ENCODE measurements around the gene CACNB2. TPM values are rescaled to one million over a fixed set of nuclear protein-coding genes. Genes with fewer than 3 reads are reported as not detected.

CACNB2 gene
- total RNA-seq, 1 donor from 2014 or later: 2.2 TPM

DNA sequence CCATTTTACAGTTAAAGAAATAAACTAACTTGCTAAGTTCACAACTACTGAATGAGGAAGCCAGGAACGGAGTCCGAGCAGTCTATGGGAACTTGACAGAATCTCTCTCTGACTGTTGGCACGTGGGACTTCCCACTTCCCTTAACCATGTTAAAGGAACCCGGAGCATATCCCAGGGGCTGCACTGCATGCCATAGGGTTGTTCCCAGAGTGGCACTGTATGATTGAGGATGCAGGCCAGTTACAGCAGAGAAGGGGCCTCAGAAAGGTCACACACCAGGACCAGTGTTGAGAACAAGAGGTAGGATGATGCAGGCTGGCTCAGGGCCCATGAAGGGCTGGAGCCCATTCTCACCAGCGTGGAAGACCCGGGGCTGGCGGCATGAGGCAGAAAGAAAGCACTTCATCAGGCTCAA, 309.4 kb downstream of the CACNB2 start:
- no peak for DNase-seq (ENCODE audit: low read depth, low spot score)
- TF ChIP-seq, protein P1, sequence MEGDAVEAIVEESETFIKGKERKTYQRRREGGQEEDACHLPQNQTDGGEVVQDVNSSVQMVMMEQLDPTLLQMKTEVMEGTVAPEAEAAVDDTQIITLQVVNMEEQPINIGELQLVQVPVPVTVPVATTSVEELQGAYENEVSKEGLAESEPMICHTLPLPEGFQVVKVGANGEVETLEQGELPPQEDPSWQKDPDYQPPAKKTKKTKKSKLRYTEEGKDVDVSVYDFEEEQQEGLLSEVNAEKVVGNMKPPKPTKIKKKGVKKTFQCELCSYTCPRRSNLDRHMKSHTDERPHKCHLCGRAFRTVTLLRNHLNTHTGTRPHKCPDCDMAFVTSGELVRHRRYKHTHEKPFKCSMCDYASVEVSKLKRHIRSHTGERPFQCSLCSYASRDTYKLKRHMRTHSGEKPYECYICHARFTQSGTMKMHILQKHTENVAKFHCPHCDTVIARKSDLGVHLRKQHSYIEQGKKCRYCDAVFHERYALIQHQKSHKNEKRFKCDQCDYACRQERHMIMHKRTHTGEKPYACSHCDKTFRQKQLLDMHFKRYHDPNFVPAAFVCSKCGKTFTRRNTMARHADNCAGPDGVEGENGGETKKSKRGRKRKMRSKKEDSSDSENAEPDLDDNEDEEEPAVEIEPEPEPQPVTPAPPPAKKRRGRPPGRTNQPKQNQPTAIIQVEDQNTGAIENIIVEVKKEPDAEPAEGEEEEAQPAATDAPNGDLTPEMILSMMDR (conservative IDR thresholded peaks at IDR 0.05): no peak
- peaks cover 3% of the 10 kb centered on the region for H3K9me3 Mint-ChIP-seq
- H3K27ac Mint-ChIP-seq (ENCODE audit: unreplicated experiment): no peak overlapping the region
- no peaks in the 10 kb centered on the region for H3K27me3 Mint-ChIP-seq (ENCODE audit: low read depth)
- no peak overlapping the region for H3K4me3 Mint-ChIP-seq
- H3K4me1 Mint-ChIP-seq: no peaks in the 10 kb centered on the region
- H3K36me3 Mint-ChIP-seq (ENCODE audit: low read depth): no peaks in the 10 kb centered on the region

GRCh38 chr10:18450298-18450697, 310.1 kb downstream of the CACNB2 start:
- H3K9me3 Mint-ChIP-seq: peaks cover 3% of the 10 kb centered on the region
- H3K4me1 Mint-ChIP-seq: no peaks in the 10 kb centered on the region
- DNase-seq (ENCODE audit: low read depth, low spot score): no peak
- H3K4me3 Mint-ChIP-seq: no peak overlapping the region
- TF ChIP-seq, protein P1 (conservative IDR thresholded peaks at IDR 0.05): no peak
- no peaks in the 10 kb centered on the region for H3K27me3 Mint-ChIP-seq (ENCODE audit: low read depth)
- no peak overlapping the region for H3K27ac Mint-ChIP-seq (ENCODE audit: unreplicated experiment)
- H3K36me3 Mint-ChIP-seq (ENCODE audit: low read depth): no peaks in the 10 kb centered on the region

- Mint-ChIP-seq H3K27me3 (ENCODE audit: low read depth) (no peaks in the 10 kb centered on the region), H3K27ac (ENCODE audit: unreplicated experiment) (no peak overlapping the region), H3K9me3 (no peaks in the 10 kb centered on the region), H3K36me3 (ENCODE audit: low read depth) (no peaks in the 10 kb centered on the region), H3K4me3 (no peak overlapping the region), H3K4me1 (no peaks in the 10 kb centered on the region)
- TF ChIP-seq, protein P1 (conservative IDR thresholded peaks at IDR 0.05): no peak
- no peak for DNase-seq (ENCODE audit: low read depth, low spot score)
Measured at GRCh38 chr10:18455086-18455884, 315.1 kb downstream of the CACNB2 start.

DNA sequence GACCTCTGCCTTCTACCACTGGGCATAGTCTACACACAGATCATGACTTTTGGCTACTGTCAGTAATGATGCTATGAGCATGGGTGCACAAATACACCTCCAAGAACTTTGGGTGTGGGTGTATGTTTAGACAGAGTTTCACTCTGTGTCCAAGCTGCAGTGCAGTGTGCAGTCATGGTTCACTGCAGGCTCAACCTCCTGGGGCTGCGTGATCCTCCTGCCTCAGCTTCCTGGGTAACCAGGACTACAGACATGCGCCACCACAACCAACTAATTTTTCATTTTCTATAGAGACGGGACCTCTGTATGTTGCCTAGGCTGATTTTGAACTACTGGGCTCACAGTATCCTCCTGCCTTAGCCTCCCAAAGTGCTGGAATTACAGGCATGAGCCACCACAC, 316.8 kb downstream of the CACNB2 start:
- no peak for DNase-seq (ENCODE audit: low read depth, low spot score)
- TF ChIP-seq, protein P1 (conservative IDR thresholded peaks at IDR 0.05): no peak
- H3K36me3 Mint-ChIP-seq (ENCODE audit: low read depth): no peaks in the 10 kb centered on the region
- H3K9me3 Mint-ChIP-seq: no peaks in the 10 kb centered on the region
- H3K27me3 Mint-ChIP-seq (ENCODE audit: low read depth): no peaks in the 10 kb centered on the region
- H3K4me3 Mint-ChIP-seq: no peak overlapping the region
- H3K27ac Mint-ChIP-seq (ENCODE audit: unreplicated experiment): no peak overlapping the region
- no peaks in the 10 kb centered on the region for H3K4me1 Mint-ChIP-seq

- Mint-ChIP-seq H3K9me3 (no peaks in the 10 kb centered on the region), H3K36me3 (ENCODE audit: low read depth) (no peaks in the 10 kb centered on the region), H3K4me3 (no peak overlapping the region), H3K27me3 (ENCODE audit: low read depth) (peaks cover 2% of the 10 kb centered on the region), H3K4me1 (no peaks in the 10 kb centered on the region), H3K27ac (ENCODE audit: unreplicated experiment) (no peak overlapping the region)
- no peak for DNase-seq (ENCODE audit: low read depth, low spot score)
- TF ChIP-seq, protein P1 (conservative IDR thresholded peaks at IDR 0.05): no peak
Measured at GRCh38 chr10:18460032-18460431, 319.8 kb downstream of the CACNB2 start.
